ENCODE data around the gene ACTL9.

Gene ACTL9

GRCh38 chr19:8654591-8655339, 43.8 kb downstream of the ACTL9 start:
- Histone ChIP-seq H3K4me3 (ENCODE audit: low read depth in 1 of 2, low read length in 2 of 2) (peak overlapping the region; percentile 5 to 48), H3K27ac (ENCODE audit: low read depth, low read length) (no peak overlapping the region), H3K36me3 (ENCODE audit: control insufficient read depth in 1 of 2, insufficient read depth in 2 of 2, low read length in 2 of 2) (no peaks in the 10 kb centered on the region), H3K27me3 (ENCODE audit: control insufficient read depth in 1 of 2, insufficient read depth in 2 of 2, low read length in 2 of 2) (peaks cover 0 to 3% of the 10 kb centered on the region in 2 donors), H3K4me1 (ENCODE audit: control insufficient read depth in 1 of 2, insufficient read depth in 2 of 2, low read length in 2 of 2) (no peaks in the 10 kb centered on the region), H3K9ac (ENCODE audit: low read depth in 1 of 2, low read length in 2 of 2) (peak overlapping the region in 1 of 2 donors; percentile 4), H3K9me3 (ENCODE audit: control insufficient read depth in 1 of 2, low read length in 2 of 2) (no peaks in the 10 kb centered on the region)

- no peak overlapping the region for H3K27ac ChIP-seq (ENCODE audit: low read depth, low read length)
- H3K4me1 ChIP-seq (ENCODE audit: control insufficient read depth in 1 of 2, insufficient read depth in 2 of 2, low read length in 2 of 2) = no peaks in the 10 kb centered on the region
- no peak overlapping the region for H3K9ac ChIP-seq (ENCODE audit: low read depth in 1 of 2, low read length in 2 of 2)
- no peak overlapping the region for H3K4me3 ChIP-seq (ENCODE audit: low read depth in 1 of 2, low read length in 2 of 2)
- H3K36me3 ChIP-seq (ENCODE audit: control insufficient read depth in 1 of 2, insufficient read depth in 2 of 2, low read length in 2 of 2) = no peaks in the 10 kb centered on the region
- no peaks in the 10 kb centered on the region for H3K27me3 ChIP-seq (ENCODE audit: control insufficient read depth in 1 of 2, insufficient read depth in 2 of 2, low read length in 2 of 2)
- no peaks in the 10 kb centered on the region for H3K9me3 ChIP-seq (ENCODE audit: control insufficient read depth in 1 of 2, low read length in 2 of 2)
These were observed 50.4 kb downstream of the ACTL9 start for GRCh38 chr19:8648240-8648639.

Data from duodenal mucosa (tissue), 2 donors.